CD4-positive, alpha-beta T cell treated with Interleukin-17A for 1 hour (primary cell): ENCODE measurements around the gene FBXO7.

ENCODE experiments used
- DNase-seq: peaks from one replicate; pipeline ENCODE4 v3.0.0-alpha.2; 2020

FBXO7 gene

DNA sequence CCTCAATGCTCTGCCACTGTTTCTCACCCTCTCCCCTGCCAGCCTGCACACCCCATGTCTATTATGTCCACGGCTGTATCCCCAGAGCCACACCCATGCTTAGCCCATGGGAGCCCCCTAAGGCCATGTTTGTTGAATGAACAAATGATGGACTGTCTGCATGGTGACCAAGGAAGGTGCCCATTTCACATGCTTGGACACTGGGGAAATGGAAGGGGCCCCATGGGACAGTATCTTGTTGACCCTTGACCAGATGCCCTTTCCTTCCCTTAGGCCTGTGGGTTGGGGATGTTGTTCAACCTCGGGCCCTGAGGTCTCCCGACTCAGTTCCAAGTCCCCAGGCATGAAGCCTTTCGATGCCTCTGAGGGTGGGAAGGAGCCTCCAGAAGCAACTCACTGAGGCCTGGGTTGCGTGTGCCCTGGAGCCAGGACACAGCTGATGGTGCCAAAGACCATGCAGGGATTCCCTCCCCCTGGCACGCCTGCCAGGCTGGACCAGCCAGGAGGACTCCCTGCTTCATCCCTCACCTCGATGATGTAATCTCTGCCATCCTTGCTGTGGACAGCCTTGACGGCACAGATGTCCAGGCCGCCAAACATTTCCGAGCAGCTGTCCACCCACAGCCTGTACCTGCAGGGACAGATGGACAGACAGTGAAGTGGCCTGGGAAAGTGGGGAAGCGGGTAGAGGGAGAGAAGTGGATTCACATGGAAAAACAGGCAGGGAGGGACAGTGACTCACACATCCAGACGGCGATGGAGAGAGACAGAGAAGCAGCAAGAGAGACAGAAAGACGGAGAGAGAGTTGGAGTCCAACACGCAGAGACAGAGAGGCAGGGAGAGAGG is 58.9 kb downstream of the FBXO7 start:
- no peak for DNase-seq

DNA sequence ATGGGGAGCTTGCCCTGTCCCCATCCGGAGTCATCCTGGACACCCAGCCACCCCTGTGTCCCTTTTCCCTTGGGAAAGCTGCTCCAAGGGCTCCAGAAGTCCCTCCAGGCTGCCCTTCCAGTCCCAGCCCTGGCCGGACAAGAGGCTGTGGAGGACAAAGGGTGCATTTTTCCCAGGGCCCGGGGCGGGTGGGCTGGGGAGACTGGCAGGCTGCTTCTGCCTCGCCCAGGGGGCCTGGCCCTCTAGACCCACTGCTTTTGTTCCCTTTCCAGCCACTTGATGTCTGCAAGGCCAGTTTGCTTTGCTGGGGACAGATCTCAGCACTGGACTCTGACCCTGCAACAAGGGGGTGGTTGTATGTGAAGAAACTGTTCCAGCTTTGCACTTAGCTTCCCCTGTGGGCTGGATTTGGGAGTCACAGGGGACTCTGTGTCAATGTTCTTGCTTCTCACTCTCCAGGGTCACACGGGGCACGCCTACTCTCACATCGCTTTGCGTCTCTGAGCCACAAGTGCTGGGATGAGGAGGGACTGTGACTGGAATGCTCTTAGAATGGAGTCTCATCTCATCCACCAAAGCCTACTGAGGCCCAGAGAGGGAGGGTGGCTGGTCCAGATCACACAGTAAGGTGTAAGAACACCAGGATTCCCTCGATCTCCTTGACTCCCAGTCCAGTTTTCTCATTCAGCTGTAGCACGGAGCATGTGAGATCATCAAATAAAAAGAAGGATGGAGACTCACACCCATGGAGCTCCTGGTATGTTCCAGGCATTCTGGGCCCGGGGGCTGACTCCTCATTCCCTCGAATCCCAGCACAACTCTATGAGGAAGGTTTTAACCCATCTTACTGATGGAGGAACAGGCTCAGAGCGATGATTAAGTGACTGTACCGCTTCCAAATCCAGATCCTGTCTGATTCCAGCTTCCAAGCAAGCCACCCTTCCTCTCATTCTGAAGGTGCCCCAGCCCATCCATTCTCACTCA is 59.9 kb downstream of the FBXO7 start:
- no peak for DNase-seq

DNA sequence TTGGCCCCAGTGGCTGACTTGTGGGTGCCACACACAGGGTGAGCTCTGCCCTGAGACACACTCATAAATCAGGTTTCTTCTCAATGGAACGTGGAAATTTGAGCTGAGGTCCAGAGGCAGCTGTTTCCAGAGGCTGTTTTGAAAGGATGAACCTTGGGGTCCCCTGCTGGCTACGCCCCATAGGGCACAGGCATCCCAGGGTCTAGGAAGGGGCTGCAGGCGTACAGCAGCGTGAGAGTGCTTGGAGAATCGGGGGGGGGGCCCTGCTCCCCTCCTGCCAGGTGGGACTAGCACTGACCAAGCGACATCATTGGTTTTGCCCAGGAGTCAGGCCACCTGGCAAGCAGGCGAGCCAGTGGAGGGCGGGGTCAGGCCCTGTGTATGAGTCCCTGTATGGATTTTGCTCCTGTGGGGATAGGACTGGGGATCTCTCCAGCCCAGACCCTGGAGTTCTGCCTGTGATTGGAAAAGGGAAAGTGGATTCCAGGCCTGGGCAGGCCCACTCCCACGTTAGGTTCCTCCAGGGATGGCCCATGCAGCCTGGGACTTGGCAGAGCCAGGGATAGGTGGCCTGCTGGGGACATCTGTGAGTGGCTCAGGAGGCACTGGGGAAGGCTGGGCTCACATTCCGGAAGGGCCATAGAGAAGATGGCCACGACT is 61.0 kb downstream of the FBXO7 start:
- DNase-seq: no peak

DNA sequence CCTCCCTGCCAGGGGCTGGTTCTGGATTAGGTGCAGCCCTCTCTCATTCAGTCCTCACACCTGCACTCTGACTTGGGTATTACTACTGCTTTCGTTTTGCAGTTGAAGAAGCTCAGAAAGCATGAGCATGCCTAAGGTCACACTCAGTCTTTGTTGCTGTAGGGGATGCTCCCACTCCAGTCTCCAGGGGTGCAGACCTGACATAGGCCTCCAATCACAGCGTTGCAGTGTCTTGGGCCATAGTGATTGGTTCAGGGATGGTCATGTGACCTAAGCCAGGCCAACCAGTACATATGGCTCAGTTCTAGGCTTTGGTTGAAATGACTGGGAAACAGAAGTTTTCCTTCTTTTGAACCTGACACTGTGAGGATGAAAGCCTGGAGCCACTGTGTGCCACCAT is 61.7 kb downstream of the FBXO7 start:
- DNase-seq: no peak

DNA sequence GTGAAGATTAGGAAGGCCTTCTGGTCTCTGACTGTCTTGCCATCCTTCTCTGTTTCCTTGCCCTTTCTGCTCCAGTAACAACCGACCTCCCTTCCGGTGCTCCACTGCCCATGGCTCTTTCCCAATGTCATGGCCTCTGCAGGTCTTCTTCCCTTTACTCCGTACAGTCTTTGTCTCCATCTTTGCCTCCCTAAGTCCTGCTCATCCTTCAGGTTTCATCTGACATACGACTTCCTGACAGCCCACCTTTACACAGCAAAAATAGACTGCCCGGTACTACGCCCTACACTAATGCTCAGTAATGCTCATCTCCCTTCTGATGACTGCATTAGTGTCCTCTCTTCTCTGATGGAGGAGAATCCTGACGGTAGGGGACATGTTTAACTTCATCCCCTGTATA is 63.9 kb downstream of the FBXO7 start:
- no peak for DNase-seq

DNA sequence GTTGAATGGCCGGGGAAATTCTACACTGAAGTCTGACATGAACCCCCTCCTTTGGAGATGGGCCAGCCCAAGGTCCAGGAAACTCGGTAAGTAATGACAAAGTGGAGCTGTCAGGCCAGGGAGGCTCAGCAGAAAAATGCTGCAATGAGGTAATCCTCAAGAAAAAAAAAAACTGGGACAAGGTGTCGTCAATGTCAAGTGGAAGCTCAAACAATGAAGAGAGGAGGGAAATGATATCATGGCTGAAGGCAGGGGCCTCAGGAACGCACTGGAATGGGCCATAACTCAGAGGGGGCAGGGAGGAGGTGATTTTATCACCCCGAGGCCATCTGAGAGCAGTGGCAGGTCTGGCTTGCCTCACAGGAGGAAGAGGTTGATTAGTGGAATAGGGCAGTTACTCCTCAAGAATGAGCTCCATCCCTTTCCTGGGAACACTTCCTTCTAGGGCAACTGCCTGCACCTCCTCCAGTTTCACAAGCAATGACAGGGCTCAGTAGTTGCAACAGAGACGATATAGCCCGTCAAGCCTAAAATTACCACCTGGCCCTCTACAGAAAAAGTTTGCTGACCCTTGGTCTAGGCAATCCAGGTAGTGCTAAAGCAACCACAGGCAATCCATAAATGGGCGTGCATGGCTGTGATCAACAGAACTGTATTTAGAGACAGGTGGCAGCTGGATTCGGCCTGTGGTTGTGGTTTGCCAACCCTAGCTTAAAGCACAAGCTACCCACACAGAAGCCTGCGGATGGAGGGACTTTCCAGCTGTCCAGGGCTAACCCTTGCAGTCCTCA is 65.2 kb downstream of the FBXO7 start:
- DNase-seq: no peak

DNA sequence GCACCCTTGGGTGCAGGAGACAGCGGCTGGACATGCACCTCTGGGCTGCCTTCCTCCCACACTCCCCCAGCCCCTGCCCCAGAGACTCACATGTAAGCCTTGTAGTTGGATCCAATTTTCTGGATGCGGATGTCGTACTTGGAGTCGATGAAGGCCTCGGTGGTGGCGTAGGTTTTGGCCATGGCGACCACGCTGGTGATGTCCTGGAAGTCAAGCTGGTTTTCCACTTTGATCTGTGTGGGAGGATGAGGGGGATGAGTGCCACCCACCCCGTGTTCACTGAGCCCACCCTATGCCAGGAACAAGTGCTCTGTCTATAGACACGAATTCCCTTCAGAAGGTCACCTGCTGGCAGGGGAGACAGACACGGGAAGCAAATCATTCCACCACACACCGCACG is 66.9 kb downstream of the FBXO7 start:
- no peak for DNase-seq

DNA sequence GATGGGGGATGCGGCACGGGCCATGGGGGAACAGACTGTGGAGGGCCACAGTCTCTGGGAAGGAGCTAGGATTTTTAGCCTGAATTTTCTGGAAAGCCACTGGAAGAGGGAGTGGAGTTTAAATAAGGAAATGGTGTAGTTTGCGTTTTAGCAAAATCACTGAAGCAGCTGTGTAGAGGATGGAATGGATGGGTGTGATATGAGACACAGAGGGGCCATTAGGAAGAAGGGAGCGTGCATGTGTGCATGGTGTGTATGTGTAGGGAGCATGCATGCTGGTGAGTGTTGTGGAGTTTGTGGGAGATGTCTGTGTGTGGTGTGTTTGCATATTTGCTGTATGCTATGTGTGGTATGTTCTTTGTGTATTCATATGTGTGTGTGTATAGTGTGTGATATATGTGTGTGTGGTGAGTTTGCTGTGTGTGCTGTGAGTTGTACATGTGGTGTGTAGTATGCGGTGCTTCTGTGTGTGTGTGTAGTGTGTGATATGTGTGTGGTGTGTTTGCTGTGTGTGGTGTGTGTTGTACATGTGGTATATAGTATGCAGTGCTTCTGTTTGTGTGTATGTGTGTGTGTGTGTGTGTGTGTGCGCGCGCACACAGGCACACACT is 67.6 kb downstream of the FBXO7 start:
- DNase-seq: no peak

DNA sequence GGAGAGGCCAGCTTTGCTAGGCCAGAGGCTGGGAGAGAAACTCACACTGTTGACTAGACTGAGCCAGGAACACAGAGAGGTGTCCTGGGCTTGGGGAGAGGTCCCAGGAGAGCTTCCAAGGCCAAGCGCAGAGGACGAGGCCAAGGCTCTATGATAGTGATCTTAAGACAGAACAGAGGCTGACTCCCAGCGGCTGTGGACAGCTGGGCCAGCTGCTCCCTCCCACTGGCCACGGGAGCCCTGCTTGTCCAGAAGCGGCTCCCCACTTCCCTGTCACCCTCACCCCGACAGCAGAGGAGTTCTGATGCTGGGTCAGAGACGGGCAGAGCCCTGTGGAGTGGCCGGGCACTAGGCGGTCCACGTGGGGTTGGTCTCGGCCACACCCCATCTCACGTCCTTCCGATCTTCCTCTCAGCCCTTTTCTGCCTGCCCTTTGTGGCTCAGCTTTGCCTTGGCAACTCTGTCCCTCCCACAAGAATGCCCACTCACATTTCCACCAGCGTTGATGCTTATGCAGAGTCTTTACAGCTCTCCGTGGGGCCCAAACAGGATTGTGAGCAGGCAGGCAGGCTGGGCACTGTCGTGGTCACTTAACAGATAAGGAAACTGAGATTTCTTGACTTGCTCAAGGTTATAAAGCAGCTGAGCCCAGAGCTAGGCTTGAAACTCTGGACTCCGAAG is 68.2 kb downstream of the FBXO7 start:
- DNase-seq: no peak

DNA sequence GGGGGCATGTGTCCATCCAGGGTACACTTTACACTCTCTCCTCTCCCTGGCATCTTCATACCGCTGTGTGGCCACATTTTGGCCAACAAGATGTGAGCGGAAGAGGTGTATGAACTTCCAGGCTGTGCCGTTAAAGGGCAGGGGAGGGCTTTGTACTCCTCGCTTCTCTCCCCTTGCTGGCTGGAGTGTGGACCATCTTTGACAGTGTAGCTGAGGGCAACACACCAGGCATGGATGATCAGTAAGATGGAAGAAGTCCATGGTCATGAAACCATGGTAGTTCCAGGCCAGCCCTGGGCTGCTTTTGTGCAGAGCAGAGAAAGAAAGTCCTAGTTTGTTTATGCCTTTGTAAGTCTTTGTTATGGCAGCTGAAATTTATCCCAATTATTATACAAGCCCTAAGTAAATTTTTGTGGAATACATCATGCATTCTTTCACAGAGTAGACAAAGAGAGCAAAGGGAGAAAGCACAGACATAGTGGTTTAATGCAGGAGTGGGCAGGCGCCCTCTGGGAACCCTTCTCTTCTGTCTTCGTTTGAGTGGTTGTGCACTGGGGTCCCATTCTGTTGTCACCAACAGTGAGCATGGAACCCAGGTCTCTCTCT is 70.4 kb downstream of the FBXO7 start:
- DNase-seq: no peak

DNA sequence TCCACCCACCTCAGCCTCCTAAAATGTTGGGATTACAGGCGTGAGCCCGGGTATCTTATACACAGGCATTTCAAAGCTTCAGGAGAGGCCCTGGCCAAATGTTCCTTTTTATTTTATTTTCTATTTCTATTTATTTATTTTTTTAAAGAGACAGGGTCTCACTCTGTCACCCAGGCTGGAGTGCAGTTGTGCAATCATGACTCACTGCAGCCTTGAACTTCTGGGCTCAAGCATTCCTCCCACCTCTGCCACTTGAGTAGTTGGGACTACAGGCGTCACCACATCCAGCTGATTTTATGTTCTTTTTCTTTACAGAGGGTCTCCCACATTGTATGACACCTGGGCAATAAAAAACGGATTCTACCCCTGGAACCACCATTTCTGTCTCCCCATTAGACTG is 71.2 kb downstream of the FBXO7 start:
- DNase-seq: no peak

DNA sequence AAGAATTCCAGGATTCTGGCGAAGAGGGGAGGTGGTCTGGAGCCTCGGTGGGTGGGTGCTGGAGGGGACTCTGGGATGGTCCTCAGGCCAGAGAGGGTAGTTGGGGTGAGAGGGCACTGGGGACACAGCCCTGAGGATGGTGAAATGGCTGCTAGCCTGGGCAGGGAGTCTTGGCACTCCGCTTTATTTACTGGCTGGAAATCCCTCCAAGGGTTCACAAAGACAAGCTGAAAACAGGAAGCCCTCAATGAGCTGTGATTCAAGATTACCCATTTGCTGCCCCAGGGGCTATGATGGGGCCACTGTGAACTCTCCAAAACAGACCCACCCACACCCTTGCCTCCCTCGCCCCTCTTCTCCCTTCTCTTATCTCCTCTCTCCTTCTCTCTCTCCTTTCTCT is 71.9 kb downstream of the FBXO7 start:
- no peak for DNase-seq

DNA sequence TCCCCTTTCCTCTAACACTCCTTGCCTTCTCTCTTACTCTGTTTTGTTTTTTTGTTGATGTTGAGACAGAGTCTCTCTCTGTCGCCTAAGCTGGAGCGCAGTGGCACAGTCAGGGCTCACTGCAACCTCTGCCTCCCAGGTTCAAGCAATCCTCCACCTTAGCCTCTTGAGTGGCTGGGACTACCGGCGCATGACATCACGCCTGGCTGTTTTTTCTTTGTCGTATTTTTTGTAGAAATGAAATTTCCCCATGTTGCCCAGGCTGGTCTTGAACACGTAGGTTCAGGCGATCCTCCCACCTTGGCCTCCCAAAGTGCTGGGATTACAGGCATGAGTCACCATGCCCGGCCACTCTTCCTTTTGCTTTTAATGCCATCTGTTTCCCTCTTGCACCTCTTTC is 72.3 kb downstream of the FBXO7 start:
- no peak for DNase-seq

DNA sequence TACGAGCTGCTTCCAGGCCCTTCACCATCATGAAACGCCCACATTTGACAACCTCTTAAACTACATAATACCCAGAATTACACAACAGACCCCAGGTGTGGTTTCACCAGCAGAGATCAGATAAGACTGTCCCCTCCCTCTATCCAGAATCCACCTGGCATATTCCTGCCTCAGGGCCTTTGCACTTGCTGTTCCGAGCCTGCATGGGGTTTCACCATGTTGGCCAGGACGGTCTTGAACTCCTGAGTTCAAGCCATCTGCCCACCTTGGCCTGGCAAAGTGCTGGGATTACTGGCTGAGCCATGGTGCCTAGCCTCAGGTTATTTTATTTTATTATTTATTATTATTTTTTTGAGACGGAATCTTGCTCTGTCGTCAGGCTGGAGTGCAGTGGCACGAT is 73.4 kb downstream of the FBXO7 start:
- DNase-seq: no peak
